ENCODE measurements around the gene CTAGE8.
"Not testable (repeated sequence)": the region's sequence is repeated elsewhere in the genome, so short reads cannot be mapped to it uniquely, and the experiment has no call there.

CTAGE8 gene

GRCh38 chr7:144269188-144269587, at the start of gene CTAGE8:
CTAGE8 (minus strand) TSS chr7:144269288; CDS start chr7:144269250, 38 bp downstream.
- not testable (repeated sequence) for DNase-seq

- DNase-seq: not testable (repeated sequence)
These were observed 48.4 kb upstream of the CTAGE8 start for GRCh38 chr7:144317537-144317936.

- DNase-seq: not testable (repeated sequence)
These were observed 42.9 kb upstream of the CTAGE8 start, which contains the start of gene OR2A1 for GRCh38 chr7:144311872-144312469. OR2A1 (plus strand) TSS chr7:144312419; CDS start chr7:144318125, 5,706 bp downstream.

GRCh38 chr7:144311218-144311617, 42.1 kb upstream of the CTAGE8 start:
- DNase-seq: not testable (repeated sequence)

GRCh38 chr7:144309702-144310101, 40.6 kb upstream of the CTAGE8 start:
- DNase-seq: not testable (repeated sequence)

- DNase-seq: not testable (repeated sequence)
These were observed 36.1 kb upstream of the CTAGE8 start for GRCh38 chr7:144305156-144305555.

GRCh38 chr7:144303607-144304006, 34.5 kb upstream of the CTAGE8 start:
- DNase-seq: not testable (repeated sequence)

GRCh38 chr7:144302578-144303303, 33.7 kb upstream of the CTAGE8 start:
- not testable (repeated sequence) for DNase-seq

GRCh38 chr7:144293794-144294499, 24.9 kb upstream of the CTAGE8 start:
- DNase-seq: not testable (repeated sequence)

GRCh38 chr7:144292384-144293161, 23.5 kb upstream of the CTAGE8 start:
- DNase-seq: not testable (repeated sequence)

- not testable (repeated sequence) for DNase-seq
These were observed 22.5 kb upstream of the CTAGE8 start for GRCh38 chr7:144291607-144292006.

GRCh38 chr7:144287171-144287784, 18.2 kb upstream of the CTAGE8 start:
- not testable (repeated sequence) for DNase-seq

- DNase-seq: not testable (repeated sequence)
These were observed 14.6 kb upstream of the CTAGE8 start for GRCh38 chr7:144283716-144284115.

- not testable (repeated sequence) for DNase-seq
These were observed 13.4 kb upstream of the CTAGE8 start for GRCh38 chr7:144282490-144282889.

GRCh38 chr7:144281981-144282380, 12.9 kb upstream of the CTAGE8 start:
- not testable (repeated sequence) for DNase-seq

- not testable (repeated sequence) for DNase-seq
These were observed 10.9 kb upstream of the CTAGE8 start for GRCh38 chr7:144280010-144280409.

- not testable (repeated sequence) for DNase-seq
These were observed 6.2 kb upstream of the CTAGE8 start for GRCh38 chr7:144275281-144275680.

GRCh38 chr7:144264692-144265091, 4.4 kb downstream of the CTAGE8 start, which contains the start of gene OR2A7:
OR2A7 (minus strand) TSS chr7:144264792; CDS start chr7:144259628, 5,164 bp downstream.
- not testable (repeated sequence) for DNase-seq

- DNase-seq: not testable (repeated sequence)
These were observed 7.0 kb downstream of the CTAGE8 start for GRCh38 chr7:144262128-144262527.

- not testable (repeated sequence) for DNase-seq
These were observed 10.0 kb downstream of the CTAGE8 start for GRCh38 chr7:144259067-144259466.

GRCh38 chr7:144256112-144256511, 13.0 kb downstream of the CTAGE8 start:
- no peak for DNase-seq

- DNase-seq: no peak
These were observed 13.6 kb downstream of the CTAGE8 start for GRCh38 chr7:144255471-144255897.
